Body of pancreas (tissue), 4 donors: ENCODE measurements around the gene KLF9.

ENCODE experiments used
- POLR2A ChIP-seq, 3 donors: fragments of 450-650 bp; IDR thresholded peaks; one replicate each; pipeline ENCODE4 v1.6.1; 2016; ENCODE audit warnings: antibody characterized with exemption in 3 of 3, mild to moderate bottlenecking in 2 of 3
- TF ChIP-seq, protein P1 (sequence below), 7 experiments: fragments of 450-650 bp in 4 of 7; fragments of 200-600 bp in 3 of 7; sonication (generic) in 3 of 7; IDR thresholded peaks; one replicate each; pipeline ENCODE4 v1.5.1; 2016 to 2019; ENCODE audit warnings: antibody characterized with exemption in 7 of 7

DNA sequence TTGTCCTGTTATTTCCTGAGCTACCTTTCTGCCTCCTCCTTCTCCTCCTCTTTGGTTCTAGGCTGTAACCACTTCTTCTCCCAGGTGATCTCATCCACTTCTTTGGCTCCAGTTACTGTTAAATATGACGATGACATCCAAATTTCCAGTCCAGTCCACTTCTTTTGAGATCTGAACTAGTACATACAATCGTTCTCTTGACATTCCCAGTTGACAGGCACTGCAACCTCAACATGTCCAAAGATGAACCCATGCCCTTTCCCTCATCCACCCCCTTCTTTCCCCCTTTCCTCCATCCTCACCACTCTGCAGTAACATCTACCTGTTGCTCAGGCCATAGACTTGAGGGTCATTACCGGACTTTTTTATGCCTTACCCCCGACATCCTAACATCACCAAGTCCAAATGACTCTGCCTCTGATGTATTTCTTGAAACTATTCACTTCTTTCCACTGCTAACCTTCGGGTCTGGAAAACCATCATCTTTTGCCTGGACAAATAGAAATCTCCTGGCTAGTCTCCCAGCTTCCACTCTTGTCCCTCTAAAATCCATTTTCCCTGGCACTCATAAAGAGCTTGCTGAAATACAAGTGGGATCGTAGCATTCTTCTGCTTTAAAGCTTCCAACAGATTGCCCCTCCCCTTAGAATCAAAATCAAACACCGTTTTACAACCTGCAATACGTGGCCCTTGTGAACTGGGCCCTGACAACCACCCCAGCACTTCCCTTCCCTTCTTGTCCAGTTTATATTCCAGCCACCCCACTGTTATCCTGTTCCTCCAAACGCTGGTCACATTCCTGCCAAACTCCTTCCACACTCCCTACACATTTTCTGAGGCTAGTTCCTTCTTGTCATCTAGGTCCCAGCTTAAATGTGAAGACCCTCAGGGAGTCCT lies 31.5 kb downstream of the KLF9 start:
- TF ChIP-seq, protein P1, sequence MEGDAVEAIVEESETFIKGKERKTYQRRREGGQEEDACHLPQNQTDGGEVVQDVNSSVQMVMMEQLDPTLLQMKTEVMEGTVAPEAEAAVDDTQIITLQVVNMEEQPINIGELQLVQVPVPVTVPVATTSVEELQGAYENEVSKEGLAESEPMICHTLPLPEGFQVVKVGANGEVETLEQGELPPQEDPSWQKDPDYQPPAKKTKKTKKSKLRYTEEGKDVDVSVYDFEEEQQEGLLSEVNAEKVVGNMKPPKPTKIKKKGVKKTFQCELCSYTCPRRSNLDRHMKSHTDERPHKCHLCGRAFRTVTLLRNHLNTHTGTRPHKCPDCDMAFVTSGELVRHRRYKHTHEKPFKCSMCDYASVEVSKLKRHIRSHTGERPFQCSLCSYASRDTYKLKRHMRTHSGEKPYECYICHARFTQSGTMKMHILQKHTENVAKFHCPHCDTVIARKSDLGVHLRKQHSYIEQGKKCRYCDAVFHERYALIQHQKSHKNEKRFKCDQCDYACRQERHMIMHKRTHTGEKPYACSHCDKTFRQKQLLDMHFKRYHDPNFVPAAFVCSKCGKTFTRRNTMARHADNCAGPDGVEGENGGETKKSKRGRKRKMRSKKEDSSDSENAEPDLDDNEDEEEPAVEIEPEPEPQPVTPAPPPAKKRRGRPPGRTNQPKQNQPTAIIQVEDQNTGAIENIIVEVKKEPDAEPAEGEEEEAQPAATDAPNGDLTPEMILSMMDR (IDR thresholded peaks at IDR 0.05), result no peak
- no peak for TF ChIP-seq POLR2A (IDR thresholded peaks at IDR 0.05)
